WTC11 (cell line): ENCODE results near the gene AGER. TPM values are rescaled to one million over a fixed set of nuclear protein-coding genes. Genes with fewer than 3 reads are reported as not detected.

Experiments
- ATAC-seq: fragments of 200-7000 bp; cut with Tn5 transposase; 2 replicates; pipeline ENCODE4 v1.10.0; 2021; ENCODE audit warnings: mild to moderate bottlenecking, moderate library complexity
- CTCF ChIA-PET: fragments of 300-600 bp; sonication (Branson Sonifier 250); formaldehyde crosslinking; loops from one replicate; lab custom pipeline; 2021; ENCODE audit warnings: antibody characterized with exemption; lab: Charles Lee
- POLR2A ChIA-PET: fragments of 350-600 bp; sonication (Branson Sonifier 250); formaldehyde crosslinking; loops from one replicate; lab custom pipeline; 2021; ENCODE audit warnings: antibody characterized with exemption; lab: Charles Lee
- DNase-seq: peaks from one replicate; pipeline ENCODE4 v3.0.0; 2021; ENCODE audit warnings: low spot score
- H3K27ac Mint-ChIP-seq: 2 replicates; pipeline ENCODE4 v1.8.0; 2021; ENCODE audit warnings: mixed read lengths
- H3K27me3 Mint-ChIP-seq: 2 replicates; pipeline ENCODE4 v1.8.0; 2021; ENCODE audit warnings: low read depth, mild to moderate bottlenecking, moderate library complexity, mixed read lengths
- H3K36me3 Mint-ChIP-seq: 2 replicates; pipeline ENCODE4 v1.8.0; 2021; ENCODE audit warnings: mixed read lengths
- H3K4me1 Mint-ChIP-seq: 2 replicates; pipeline ENCODE4 v1.8.0; 2022; ENCODE audit warnings: mixed read lengths
- H3K4me3 Mint-ChIP-seq: 2 replicates; pipeline ENCODE4 v1.8.0; 2021; ENCODE audit warnings: mild to moderate bottlenecking, moderate library complexity, mixed read lengths
- H3K9me3 Mint-ChIP-seq: 2 replicates; pipeline ENCODE4 v1.8.0; 2021; ENCODE audit warnings: mixed read lengths
- AFF4 ChIP-seq: sonication (generic); formaldehyde crosslinking; IDR thresholded peaks from 2 replicates; pipeline ENCODE4 v1.8.1; 2023; ENCODE audit warnings: mild to moderate bottlenecking, missing genetic modification reagents, borderline replicate concordance
- EMX1 ChIP-seq: fragments of 250-450 bp; sonication (Bioruptor Pico); IDR thresholded peaks from 2 replicates; pipeline ENCODE4 v1.8.0; 2021; ENCODE audit warnings: mild to moderate bottlenecking
- FOXK1 ChIP-seq: sonication (generic); formaldehyde crosslinking; IDR thresholded peaks from 2 replicates; pipeline ENCODE4 v1.8.0; 2022; ENCODE audit warnings: mild to moderate bottlenecking, moderate library complexity, missing genetic modification reagents
- GRHL2 ChIP-seq: fragments of 250-450 bp; sonication (Bioruptor Pico); IDR thresholded peaks from 2 replicates; pipeline ENCODE4 v1.8.0; 2022; ENCODE audit warnings: mild to moderate bottlenecking, moderate library complexity; ENCODE audit not compliant: insufficient replicate concordance, severe bottlenecking
- IRF2 ChIP-seq: sonication (generic); formaldehyde crosslinking; IDR thresholded peaks from 2 replicates; pipeline ENCODE4 v1.8.0; 2022; ENCODE audit warnings: low read depth, missing genetic modification reagents, borderline replicate concordance
- KAT7 ChIP-seq: sonication (generic); formaldehyde crosslinking; IDR thresholded peaks from 2 replicates; pipeline ENCODE4 v1.8.1; 2023; ENCODE audit warnings: missing genetic modification reagents, mild to moderate bottlenecking, borderline replicate concordance
- NFE2L1 ChIP-seq: sonication (generic); formaldehyde crosslinking; IDR thresholded peaks from 2 replicates; pipeline ENCODE4 v1.8.1; 2023; ENCODE audit warnings: missing genetic modification reagents
- NR1H2 ChIP-seq: sonication (generic); formaldehyde crosslinking; IDR thresholded peaks from 2 replicates; pipeline ENCODE4 v1.9.0; 2021; ENCODE audit warnings: mild to moderate bottlenecking, moderate library complexity, missing genetic modification reagents
- OVOL2 ChIP-seq: fragments of 250-450 bp; sonication (Bioruptor Pico); IDR thresholded peaks from 2 replicates; pipeline ENCODE4 v1.9.0; 2021; ENCODE audit warnings: mild to moderate bottlenecking, borderline replicate concordance
- PRDM15 ChIP-seq: sonication (generic); formaldehyde crosslinking; IDR thresholded peaks from 2 replicates; pipeline ENCODE4 v1.8.0; 2022; ENCODE audit warnings: missing genetic modification reagents
- SMAD3 ChIP-seq: sonication (generic); formaldehyde crosslinking; IDR thresholded peaks from 2 replicates; pipeline ENCODE4 v1.8.0; 2022; ENCODE audit warnings: missing genetic modification reagents, mild to moderate bottlenecking, borderline replicate concordance
- SP1 ChIP-seq: sonication (generic); formaldehyde crosslinking; conservative IDR thresholded peaks from 2 replicates; pipeline ENCODE4 v1.8.1; 2022; ENCODE audit warnings: missing genetic modification reagents
- STAT6 ChIP-seq: sonication (generic); formaldehyde crosslinking; conservative IDR thresholded peaks from 2 replicates; pipeline ENCODE4 v1.8.1; 2023; ENCODE audit warnings: mild to moderate bottlenecking, low read depth, missing genetic modification reagents, moderate library complexity
- TP53 ChIP-seq: sonication (generic); formaldehyde crosslinking; IDR thresholded peaks from 2 replicates; pipeline ENCODE4 v1.8.1; 2023; ENCODE audit warnings: mild to moderate bottlenecking, missing genetic modification reagents
- ZBTB21 ChIP-seq: sonication (generic); formaldehyde crosslinking; IDR thresholded peaks from 2 replicates; pipeline ENCODE4 v1.8.1; 2023; ENCODE audit warnings: mild to moderate bottlenecking, missing genetic modification reagents, borderline replicate concordance
- ZNF138 ChIP-seq: sonication (generic); formaldehyde crosslinking; conservative IDR thresholded peaks from 2 replicates; pipeline ENCODE4 v1.8.1; 2022; ENCODE audit warnings: mild to moderate bottlenecking, moderate library complexity, missing genetic modification reagents
- ZNF219 ChIP-seq: sonication (generic); formaldehyde crosslinking; IDR thresholded peaks from 2 replicates; pipeline ENCODE4 v1.8.0; 2023; ENCODE audit warnings: missing genetic modification reagents, mild to moderate bottlenecking, borderline replicate concordance
- ZNF232 ChIP-seq: sonication (generic); formaldehyde crosslinking; IDR thresholded peaks from 2 replicates; pipeline ENCODE4 v1.8.0; 2022; ENCODE audit warnings: mild to moderate bottlenecking, missing genetic modification reagents
- ZNF263 ChIP-seq: sonication (generic); formaldehyde crosslinking; IDR thresholded peaks from 2 replicates; pipeline ENCODE4 v1.8.1; 2022; ENCODE audit warnings: low read depth, mild to moderate bottlenecking, moderate library complexity, missing genetic modification reagents
- ZNF416 ChIP-seq: fragments of 250-450 bp; sonication (Bioruptor Pico); IDR thresholded peaks from 2 replicates; pipeline ENCODE4 v1.9.0; 2021; ENCODE audit warnings: mild to moderate bottlenecking, inconsistent platforms
- ZNF671 ChIP-seq: fragments of 250-450 bp; sonication (Bioruptor Pico); IDR thresholded peaks from 2 replicates; pipeline ENCODE4 v1.8.0; 2021; ENCODE audit warnings: mild to moderate bottlenecking
- total RNA-seq: library from RNA; stranded (reverse); gene quantifications from 3 replicates; pipeline ENCODE4 v1.2.3, GENCODE V29; 2021

Gene AGER
- total RNA-seq, 1 experiment from 2014 or later, result 18.1 TPM

GRCh38 chr6:32190054-32190851 is 6.2 kb upstream of the AGER start, which contains the start of gene PBX2:
TSS of gene PBX2 (minus strand) at chr6:32190202. CDS start at chr6:32189915, 287 bp downstream.
- H3K9me3 Mint-ChIP-seq, result no peaks in the 10 kb centered on the region
- DNase-seq (peak; percentile 68), ATAC-seq (peak; percentile 64)
- peaks cover 22% of the 10 kb centered on the region for H3K36me3 Mint-ChIP-seq
- ChIA-PET POLR2A (interaction anchor here (0.5 to 1.2 kb wide), 3 partner anchors 13 to 567 kb away, joined by 3 read pairs; partner anchors contain the start of gene ATF6B), CTCF (interaction anchor here (0.6 to 1.9 kb wide), 6 partner anchors 8 to 764 kb away, joined by 3 to 11 read pairs (median 4); partner anchors contain the start of gene PRRT1)
- peak within 1 kb of the TSS; percentile 88 for H3K27ac Mint-ChIP-seq
- H3K4me3 Mint-ChIP-seq, result peak within 1 kb of the TSS; percentile 85
- H3K27me3 Mint-ChIP-seq, result no peaks in the 10 kb centered on the region
- TF ChIP-seq EMX1 (CRISPR knock-in tag), result no peak
- TF ChIP-seq NR1H2 (CRISPR knock-in tag), result no peak
- 0 out of 2 replicates have a peak, but pooled peaks have one; percentile 31 for TF ChIP-seq NFE2L1 (CRISPR knock-in tag)
- peak; percentile 95 for TF ChIP-seq PRDM15 (CRISPR knock-in tag)
- TF ChIP-seq SP1, result peak; percentile 57
- peak; percentile 96 for TF ChIP-seq ZNF263 (CRISPR knock-in tag)
- peaks cover 64% of the 10 kb centered on the region for H3K4me1 Mint-ChIP-seq

GRCh38 chr6:32189742-32190053 is 5.6 kb upstream of the AGER start:
- CTCF ChIA-PET, result interaction anchor here (1.8 kb wide), 1 partner anchor 37 kb away, joined by 11 read pairs; the partner anchor contains the start of gene PRRT1
- peaks cover 22% of the 10 kb centered on the region for H3K36me3 Mint-ChIP-seq
- no peak for ATAC-seq
- H3K4me1 Mint-ChIP-seq, result peaks cover 58% of the 10 kb centered on the region
- TF ChIP-seq TP53 (no peak), KAT7 (CRISPR knock-in tag) (no peak), SMAD3 (CRISPR knock-in tag) (no peak), FOXK1 (CRISPR knock-in tag) (no peak), ZNF219 (CRISPR knock-in tag) (no peak), IRF2 (CRISPR knock-in tag) (no peak), SP1 (no peak), ZNF416 (CRISPR knock-in tag) (no peak), ZNF671 (no peak), ZBTB21 (no peak)
- POLR2A ChIA-PET, result interaction anchor here (1.2 kb wide), 1 partner anchor 62 kb away, joined by 3 read pairs; the partner anchor contains the start of gene ATF6B
- no peaks in the 10 kb centered on the region for H3K27me3 Mint-ChIP-seq
- no peak overlapping the region for H3K27ac Mint-ChIP-seq
- no peak for DNase-seq
- H3K4me3 Mint-ChIP-seq, result peak overlapping the region; percentile 85
- no peaks in the 10 kb centered on the region for H3K9me3 Mint-ChIP-seq

GRCh38 chr6:32189069-32189741 is 5.2 kb upstream of the AGER start:
- Mint-ChIP-seq H3K4me3 (peak overlapping the region; percentile 85), H3K36me3 (peaks cover 22% of the 10 kb centered on the region), H3K27ac (peak overlapping the region; percentile 88), H3K4me1 (peaks cover 54% of the 10 kb centered on the region), H3K9me3 (no peaks in the 10 kb centered on the region), H3K27me3 (no peaks in the 10 kb centered on the region)
- no peak for DNase-seq
- ChIA-PET CTCF (interaction anchor here (1.1 to 1.2 kb wide), 2 partner anchors 10 to 12 kb away, joined by 3 to 4 read pairs; partner anchors contain the start of gene RNF5), POLR2A (no interaction called here)
- ATAC-seq, result no peak
- TF ChIP-seq GRHL2 (CRISPR knock-in tag) (no peak), ZNF232 (CRISPR knock-in tag) (no peak), STAT6 (no peak), OVOL2 (CRISPR knock-in tag) (no peak), AFF4 (CRISPR knock-in tag) (no peak), ZNF138 (no peak)
